Activated naive CD4-positive, alpha-beta T cell treated with anti-CD3 and anti-CD28 coated beads, Interleukin-2, amount 50 U/mL, for 16 hours (primary cell): ENCODE measurements around the gene RHBDD3.

ENCODE experiments used
- DNase-seq: peaks from one replicate; pipeline ENCODE4 v3.0.0-alpha.2; 2020

The RHBDD3 gene

DNA sequence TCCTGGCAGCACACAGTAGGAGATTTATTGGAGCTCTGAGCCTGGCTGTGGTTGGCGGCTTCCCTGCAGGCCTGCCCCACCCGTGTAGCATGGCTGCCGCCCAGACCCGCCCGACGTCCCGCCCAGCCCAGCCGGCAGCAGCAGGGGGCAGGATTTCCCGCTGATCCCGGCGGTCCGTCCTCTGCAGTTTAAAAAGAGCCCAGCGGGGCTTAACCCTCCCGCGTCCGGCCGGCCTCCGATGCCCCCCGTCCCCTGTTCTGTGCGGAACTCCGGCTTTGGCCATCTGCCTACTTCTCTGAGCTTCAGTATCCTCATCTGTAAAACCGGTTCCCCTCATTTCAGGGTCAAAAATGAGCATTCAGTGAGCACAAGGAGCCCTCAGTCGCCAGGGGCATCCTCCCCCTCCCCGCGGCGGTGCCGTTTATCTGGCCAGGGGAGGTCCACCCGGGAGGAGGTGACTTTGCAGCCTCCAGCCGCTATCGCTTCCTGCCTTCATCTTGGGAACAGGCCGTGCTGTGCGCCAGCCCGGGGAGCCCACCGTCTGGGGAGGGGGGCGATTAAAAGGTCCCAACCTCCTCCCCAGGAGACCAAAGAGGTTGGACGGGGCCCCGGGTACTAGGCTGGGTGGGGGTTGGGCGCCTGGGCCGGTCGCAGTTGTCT lies 38.5 kb upstream of the RHBDD3 start, which contains the start of gene GAS2L1:
TSS of gene GAS2L1 (plus strand) at position 476 of the 660 bp plus-strand sequence. CDS start 1,456 bp downstream, outside the sequence.
- DNase-seq = peak; percentile 43

DNA sequence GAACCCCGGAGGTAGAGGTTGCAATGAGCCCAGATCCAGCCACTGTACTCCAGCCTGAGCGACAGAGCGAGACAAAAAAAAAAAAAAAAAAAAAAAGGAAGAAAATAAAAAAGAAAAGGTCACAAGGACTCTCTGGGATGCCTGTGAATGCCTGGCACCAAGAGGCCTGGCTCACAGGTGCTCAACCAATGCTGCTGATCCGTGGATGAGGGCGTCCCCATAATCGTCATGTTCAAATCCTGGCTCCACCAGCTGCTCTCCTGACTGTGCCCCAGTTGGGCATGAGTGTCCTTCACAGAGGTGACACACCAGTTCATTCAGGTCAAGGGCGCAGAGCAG lies 38.0 kb upstream of the RHBDD3 start:
- no peak for DNase-seq

GRCh38 chr22:29302681-29303465 lies 35.1 kb upstream of the RHBDD3 start:
- DNase-seq = no peak

DNA sequence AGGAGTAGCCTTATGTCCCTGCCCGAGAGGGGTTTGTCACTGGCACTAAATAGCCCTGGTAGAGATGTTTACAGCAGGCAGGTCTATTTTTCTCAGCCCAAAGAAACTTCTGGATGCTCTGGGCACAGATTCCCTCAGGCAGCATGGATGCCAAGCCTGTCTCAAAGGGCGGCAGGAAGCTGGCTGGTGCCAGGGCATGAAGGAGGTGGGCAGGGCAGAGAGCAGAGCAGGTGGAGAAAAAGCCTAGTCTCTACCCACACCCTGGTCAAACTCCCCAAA lies 34.6 kb upstream of the RHBDD3 start:
- DNase-seq = no peak

DNA sequence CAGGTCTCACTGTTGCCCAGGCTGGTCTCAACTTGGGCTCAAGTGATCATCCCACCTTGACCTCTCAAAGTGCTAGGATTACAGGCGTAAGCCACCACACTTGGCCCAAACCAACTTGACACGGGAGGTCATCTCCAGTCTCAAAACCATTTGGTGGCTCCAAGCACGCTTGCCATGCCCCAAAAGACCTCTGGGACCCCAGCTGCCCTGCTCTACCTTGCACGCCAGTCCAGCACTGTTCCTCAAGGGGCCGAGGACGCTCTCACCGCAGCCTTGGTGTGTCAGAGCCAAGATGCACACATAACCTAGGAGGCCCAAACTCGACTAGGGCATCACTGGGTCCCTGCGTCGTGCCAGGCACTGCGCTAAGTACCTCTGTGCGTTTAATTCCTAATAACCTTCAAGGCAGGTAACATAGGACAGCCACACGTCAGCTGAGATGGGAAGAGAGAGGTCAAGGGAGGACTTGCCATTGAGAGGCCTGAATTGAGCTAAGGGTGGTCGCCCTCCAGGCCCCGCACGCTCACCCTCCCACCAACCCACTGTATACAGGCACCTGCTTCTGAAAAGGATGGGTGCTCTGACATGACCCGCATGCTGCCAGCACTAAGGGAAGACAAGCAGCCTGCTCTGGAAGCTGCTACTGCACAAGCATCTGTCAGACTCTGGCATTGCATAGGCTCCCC lies 34.1 kb upstream of the RHBDD3 start:
- no peak for DNase-seq

GRCh38 chr22:29300807-29301601 lies 33.2 kb upstream of the RHBDD3 start:
- no peak for DNase-seq

GRCh38 chr22:29300467-29300806 lies 32.7 kb upstream of the RHBDD3 start:
- no peak for DNase-seq

GRCh38 chr22:29299136-29299900 lies 31.5 kb upstream of the RHBDD3 start:
- DNase-seq = no peak

- no peak for DNase-seq
Measured at GRCh38 chr22:29298641-29299040, 30.9 kb upstream of the RHBDD3 start.

GRCh38 chr22:29292379-29292778 lies 24.6 kb upstream of the RHBDD3 start:
- no peak for DNase-seq

DNA sequence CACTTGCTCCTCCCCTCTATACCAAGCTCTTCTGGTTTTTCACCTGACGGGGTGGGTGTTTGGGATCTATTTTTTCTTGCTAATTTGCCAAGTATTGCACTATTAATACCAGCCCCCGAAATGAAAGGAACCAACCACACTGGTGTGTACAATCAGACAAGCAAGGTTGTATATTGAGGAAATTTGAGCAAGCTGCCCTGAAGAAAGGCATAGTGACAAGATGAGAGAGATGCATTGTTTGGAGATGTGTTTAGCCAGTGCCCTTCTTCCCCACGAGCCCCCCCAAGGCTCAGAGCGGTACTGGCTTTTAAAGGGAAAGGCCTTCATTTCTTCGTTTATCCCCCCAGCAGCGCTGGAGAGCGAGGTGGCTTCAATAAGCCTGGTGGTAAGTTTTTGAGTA lies 23.4 kb upstream of the RHBDD3 start:
- DNase-seq = no peak

DNA sequence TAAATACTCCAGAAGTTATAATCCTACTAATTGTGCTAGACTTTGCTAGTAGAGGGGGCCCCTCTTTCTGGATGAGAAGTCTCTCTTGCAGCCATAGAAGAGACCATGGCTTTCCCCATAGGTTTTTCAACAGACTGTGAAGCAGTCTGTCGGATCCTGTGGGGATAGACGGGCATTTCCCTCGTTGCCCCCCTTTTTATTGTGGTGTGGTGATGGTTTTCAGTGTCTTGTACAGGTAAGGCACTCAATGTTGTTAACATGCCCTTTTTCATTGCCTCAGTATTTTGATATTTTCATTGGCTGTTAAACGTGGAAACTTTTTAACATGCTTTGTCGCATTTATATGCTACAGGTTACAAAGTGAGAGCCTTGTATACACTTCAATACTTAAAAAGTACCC lies 22.3 kb upstream of the RHBDD3 start:
- no peak for DNase-seq

- no peak for DNase-seq
Measured at GRCh38 chr22:29288837-29289236, 21.1 kb upstream of the RHBDD3 start.

- DNase-seq = no peak
Measured at GRCh38 chr22:29284196-29284595, 16.4 kb upstream of the RHBDD3 start.

DNA sequence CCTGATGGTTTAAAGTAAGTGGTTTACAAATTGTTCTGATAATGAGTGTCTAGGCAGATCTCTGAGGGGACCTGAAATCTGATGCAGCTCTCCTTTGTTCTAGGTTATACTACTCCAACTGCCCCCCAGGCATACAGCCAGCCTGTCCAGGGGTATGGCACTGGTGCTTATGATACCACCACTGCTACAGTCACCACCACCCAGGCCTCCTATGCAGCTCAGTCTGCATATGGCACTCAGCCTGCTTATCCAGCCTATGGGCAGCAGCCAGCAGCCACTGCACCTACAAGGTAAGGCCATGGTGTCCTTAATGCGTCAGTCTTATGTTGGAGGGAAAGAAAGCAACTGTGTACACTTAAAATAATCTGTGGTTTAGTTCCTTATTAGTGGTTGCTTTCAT lies 10.1 kb upstream of the RHBDD3 start:
- no peak for DNase-seq

DNA sequence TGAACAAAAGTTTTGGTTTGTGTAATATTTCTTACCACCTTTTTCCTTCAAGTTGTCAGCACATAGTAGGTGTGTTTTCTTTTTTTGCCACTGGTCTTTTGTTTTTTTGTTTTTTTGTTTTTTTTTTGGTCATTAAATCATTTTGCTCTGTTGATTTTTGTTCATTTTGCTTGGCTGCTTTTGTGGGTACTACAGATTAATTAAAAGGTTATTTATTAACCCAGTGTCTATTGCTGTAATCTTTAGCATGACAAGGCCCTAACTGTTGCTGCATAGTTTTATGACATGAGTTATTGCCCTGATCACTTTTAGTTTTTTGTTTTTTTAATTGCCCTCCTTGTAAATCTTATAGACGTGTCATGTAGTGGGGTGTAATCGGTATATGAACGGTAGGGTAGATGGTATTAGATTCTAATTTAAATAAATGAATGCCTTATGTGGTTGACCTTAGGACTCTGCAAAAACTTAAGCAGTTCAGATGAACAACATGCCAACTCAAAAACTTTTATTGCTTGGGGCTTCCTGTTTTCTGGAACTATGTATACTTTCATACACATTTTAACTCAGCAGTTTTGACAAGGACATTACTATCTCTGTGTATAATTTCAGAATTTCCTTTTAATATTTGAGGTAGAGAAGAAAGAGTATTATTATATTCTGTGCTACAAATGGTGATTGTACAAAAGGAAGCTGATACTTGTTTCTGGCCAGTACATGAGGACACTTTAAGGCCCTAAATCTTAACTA lies 8.2 kb upstream of the RHBDD3 start:
- no peak for DNase-seq

- DNase-seq = no peak
Measured at GRCh38 chr22:29275167-29275566, 7.4 kb upstream of the RHBDD3 start.

GRCh38 chr22:29272624-29273023 lies 4.8 kb upstream of the RHBDD3 start:
- no peak for DNase-seq

DNA sequence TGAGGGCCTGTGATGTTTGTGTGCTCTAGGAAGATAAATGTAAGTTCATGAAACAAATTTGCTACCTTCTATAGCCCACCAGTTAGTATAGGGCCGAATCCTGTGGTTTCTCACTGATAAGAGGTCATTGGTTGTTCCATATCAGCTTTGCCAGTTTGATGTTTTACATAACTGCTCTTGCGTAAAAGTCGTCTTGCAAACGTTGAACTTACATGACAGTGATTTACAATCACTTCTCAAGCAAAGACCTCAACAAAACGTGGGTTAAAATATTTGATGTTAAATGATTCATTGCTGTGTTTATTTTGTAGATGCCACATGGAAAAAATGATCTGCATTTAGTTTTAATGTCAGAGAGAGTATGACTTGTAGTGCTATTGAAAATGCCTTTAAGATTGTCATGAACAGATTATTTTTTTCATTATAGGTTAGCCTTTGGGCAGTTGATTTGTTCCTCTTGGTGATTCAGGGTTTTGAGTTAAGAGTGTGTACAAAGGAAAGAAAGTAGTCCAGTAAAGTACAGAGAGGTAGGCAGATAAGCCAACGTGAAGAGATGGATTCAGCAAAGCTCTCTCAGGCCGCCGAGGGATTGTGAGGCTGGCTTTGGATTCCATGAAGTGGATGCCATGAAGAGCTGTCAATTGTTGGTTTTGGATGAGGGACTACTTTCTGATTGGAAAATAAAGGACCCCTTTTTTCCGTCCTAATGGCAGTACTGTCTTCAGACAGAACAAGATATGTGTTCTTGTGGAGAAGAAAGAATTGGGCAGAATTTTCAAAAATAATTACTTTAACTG lies 2.9 kb upstream of the RHBDD3 start:
- DNase-seq = no peak

- DNase-seq = no peak
Measured at GRCh38 chr22:29269731-29270474, 2.1 kb upstream of the RHBDD3 start.

- DNase-seq = no peak
Measured at GRCh38 chr22:29269230-29269604, 1.4 kb upstream of the RHBDD3 start.
